Loucy (cell line): ENCODE data around the gene DNAH6.

Experiments
- CTCF ChIP-seq: fragments of 200-600 bp; sonication (generic); conservative IDR thresholded peaks from 2 replicates; pipeline ENCODE4 v1.5.1; 2014; ENCODE audit warnings: mild to moderate bottlenecking, antibody characterized with exemption, low read length
- EZH2phosphoT487 ChIP-seq: fragments of 200-600 bp; IDR thresholded peaks from 2 replicates; pipeline ENCODE4 v1.6.1; 2018; ENCODE audit warnings: antibody characterized with exemption, mild to moderate bottlenecking, moderate library complexity, borderline replicate concordance

- no peak for TF ChIP-seq CTCF
- no peak for TF ChIP-seq EZH2phosphoT487
These were observed 181.6 kb downstream of the DNAH6 start for GRCh38 chr2:84697895-84698294.
